Calu3 (cell line): ENCODE data around the gene USP12. TPM values are rescaled to one million over a fixed set of nuclear protein-coding genes. Genes with fewer than 3 reads are reported as not detected.

Source experiments
- BruUV-seq: library from RNA; stranded (reverse); fragments of 400-500 nt; replicated peaks from 2 replicates; lab custom pipeline; 2021; lab: Mats Ljungman, UMichigan
- CTCF ChIA-PET: fragments of 300-600 bp; sonication (Branson Sonifier 250); formaldehyde crosslinking; loops from one replicate; lab custom pipeline; 2022; ENCODE audit warnings: antibody characterized with exemption; lab: Charles Lee
- DNase-seq: peaks from one replicate; pipeline ENCODE4 v3.0.0; 2022
- H3K27ac Mint-ChIP-seq: one replicate; pipeline ENCODE4 v1.8.0; 2022; ENCODE audit warnings: mixed read lengths; ENCODE audit not compliant: unreplicated experiment
- H3K27me3 Mint-ChIP-seq: one replicate; pipeline ENCODE4 v1.8.0; 2022; ENCODE audit warnings: mixed read lengths; ENCODE audit not compliant: unreplicated experiment
- H3K36me3 Mint-ChIP-seq: one replicate; pipeline ENCODE4 v1.8.0; 2022; ENCODE audit warnings: mild to moderate bottlenecking, moderate library complexity, mixed read lengths; ENCODE audit not compliant: insufficient read depth, unreplicated experiment
- H3K4me1 Mint-ChIP-seq: one replicate; pipeline ENCODE4 v1.8.0; 2022; ENCODE audit warnings: mild to moderate bottlenecking, low read depth, mixed read lengths; ENCODE audit not compliant: unreplicated experiment
- H3K4me3 Mint-ChIP-seq: one replicate; pipeline ENCODE4 v1.8.0; 2022; ENCODE audit warnings: mild to moderate bottlenecking, low read depth, moderate library complexity, mixed read lengths; ENCODE audit not compliant: unreplicated experiment
- H3K9me3 Mint-ChIP-seq: one replicate; pipeline ENCODE4 v1.8.0; 2022; ENCODE audit warnings: low read depth, mixed read lengths; ENCODE audit not compliant: unreplicated experiment
- CTCF ChIP-seq: fragments of 200-600 bp; IDR thresholded peaks from one replicate; pipeline ENCODE4 v1.8.0; 2022; ENCODE audit warnings: antibody characterized with exemption; ENCODE audit not compliant: unreplicated experiment
- intact Hi-C: fragments of 100-400 bp; cut with micrococcal nuclease; formaldehyde crosslinking; loops from one replicate; pipeline ENCODE4 v1.10.0; 2022; ENCODE audit not compliant: unreplicated experiment
- total RNA-seq: library from RNA; stranded (reverse); gene quantifications from 2 replicates; pipeline ENCODE4 v1.2.3, GENCODE V29; 2022

USP12 gene
- total RNA-seq, 1 experiment from 2014 or later = 20.6 TPM

- BruUV-seq = no TSS peak
- intact Hi-C loops = no loop called here
- Mint-ChIP-seq H3K36me3 (no peaks in the 10 kb centered on the region), H3K27ac (no peak overlapping the region), H3K4me3 (no peak overlapping the region), H3K9me3 (no peaks in the 10 kb centered on the region), H3K27me3 (no peaks in the 10 kb centered on the region), H3K4me1 (peaks cover 11% of the 10 kb centered on the region)
- CTCF ChIA-PET = interaction anchor here (0.6 kb wide), 1 partner anchor 296 kb away, joined by 3 read pairs; no protein-coding TSS in a partner anchor
- TF ChIP-seq CTCF = no peak
- DNase-seq = no peak
These were observed 146.7 kb downstream of the USP12 start for GRCh38 chr13:27024776-27025492.

GRCh38 chr13:27024074-27024461 lies 147.5 kb downstream of the USP12 start:
- H3K36me3 Mint-ChIP-seq = no peaks in the 10 kb centered on the region
- BruUV-seq = no TSS peak
- no peaks in the 10 kb centered on the region for H3K27me3 Mint-ChIP-seq
- H3K4me3 Mint-ChIP-seq = no peak overlapping the region
- no peak for TF ChIP-seq CTCF
- intact Hi-C loops = no loop called here
- H3K4me1 Mint-ChIP-seq = peaks cover 13% of the 10 kb centered on the region
- H3K27ac Mint-ChIP-seq = no peak overlapping the region
- CTCF ChIA-PET = interaction anchor here (0.6 to 1.8 kb wide), 2 partner anchors 19 to 297 kb away, joined by 3 to 4 read pairs; no protein-coding TSS in a partner anchor
- no peak for DNase-seq
- no peaks in the 10 kb centered on the region for H3K9me3 Mint-ChIP-seq

- Mint-ChIP-seq H3K4me3 (no peak overlapping the region), H3K27me3 (no peaks in the 10 kb centered on the region), H3K36me3 (no peaks in the 10 kb centered on the region), H3K4me1 (peaks cover 13% of the 10 kb centered on the region), H3K9me3 (no peaks in the 10 kb centered on the region), H3K27ac (no peak overlapping the region)
- no peak for TF ChIP-seq CTCF
- no TSS peak for BruUV-seq
- DNase-seq = no peak
- intact Hi-C loops = no loop called here
- CTCF ChIA-PET = interaction anchor here (1.1 to 1.8 kb wide), 3 partner anchors 14 to 39 kb away, joined by 3 to 5 read pairs (median 4); no protein-coding TSS in a partner anchor
These were observed 148.1 kb downstream of the USP12 start for GRCh38 chr13:27023385-27024073.

GRCh38 chr13:27022571-27023311 lies 148.9 kb downstream of the USP12 start:
- TF ChIP-seq CTCF = no peak
- H3K4me3 Mint-ChIP-seq = no peak overlapping the region
- H3K36me3 Mint-ChIP-seq = no peaks in the 10 kb centered on the region
- no TSS peak for BruUV-seq
- DNase-seq = peak; percentile 20
- H3K27me3 Mint-ChIP-seq = no peaks in the 10 kb centered on the region
- CTCF ChIA-PET = interaction anchor here (0.6 to 1.8 kb wide), 4 partner anchors 14 to 38 kb away, joined by 3 to 5 read pairs (median 4); no protein-coding TSS in a partner anchor
- intact Hi-C loops = no loop called here
- H3K9me3 Mint-ChIP-seq = no peaks in the 10 kb centered on the region
- H3K27ac Mint-ChIP-seq = peak overlapping the region; percentile 24
- peaks cover 13% of the 10 kb centered on the region for H3K4me1 Mint-ChIP-seq
